Measurements from ENCODE around the gene ADAM12.
"Not testable (repeated sequence)": the region's sequence is repeated elsewhere in the genome, so short reads cannot be mapped to it uniquely, and the experiment has no call there.

Gene ADAM12

GRCh38 chr10:126058507-126058906, 329.8 kb downstream of the ADAM12 start:
- Histone ChIP-seq H3K9me3 (ENCODE audit: control insufficient read depth, insufficient read depth, low read length) (no peaks in the 10 kb centered on the region), H3K4me1 (ENCODE audit: control insufficient read depth, insufficient read depth, low read length) (no peaks in the 10 kb centered on the region), H3K4me3 (ENCODE audit: low read depth, low read length) (no peak overlapping the region), H3K36me3 (ENCODE audit: control insufficient read depth, insufficient read depth, low read length) (no peaks in the 10 kb centered on the region), H3K9ac (ENCODE audit: low read depth, low read length) (no peak overlapping the region), H3K27me3 (ENCODE audit: control insufficient read depth, insufficient read depth, low read length) (no peaks in the 10 kb centered on the region)

- no peak overlapping the region for H3K9ac ChIP-seq (ENCODE audit: low read depth, low read length)
- no peaks in the 10 kb centered on the region for H3K4me1 ChIP-seq (ENCODE audit: control insufficient read depth, insufficient read depth, low read length)
- no peaks in the 10 kb centered on the region for H3K9me3 ChIP-seq (ENCODE audit: control insufficient read depth, insufficient read depth, low read length)
- no peaks in the 10 kb centered on the region for H3K27me3 ChIP-seq (ENCODE audit: control insufficient read depth, insufficient read depth, low read length)
- no peaks in the 10 kb centered on the region for H3K36me3 ChIP-seq (ENCODE audit: control insufficient read depth, insufficient read depth, low read length)
- no peak overlapping the region for H3K4me3 ChIP-seq (ENCODE audit: low read depth, low read length)
Measured at GRCh38 chr10:126058104-126058503, 330.2 kb downstream of the ADAM12 start.

GRCh38 chr10:126057494-126057893, 330.8 kb downstream of the ADAM12 start:
- Histone ChIP-seq H3K4me1 (ENCODE audit: control insufficient read depth, insufficient read depth, low read length) (no peaks in the 10 kb centered on the region), H3K9me3 (ENCODE audit: control insufficient read depth, insufficient read depth, low read length) (no peaks in the 10 kb centered on the region), H3K9ac (ENCODE audit: low read depth, low read length) (no peak overlapping the region), H3K4me3 (ENCODE audit: low read depth, low read length) (no peak overlapping the region), H3K27me3 (ENCODE audit: control insufficient read depth, insufficient read depth, low read length) (no peaks in the 10 kb centered on the region), H3K36me3 (ENCODE audit: control insufficient read depth, insufficient read depth, low read length) (no peaks in the 10 kb centered on the region)

GRCh38 chr10:126054191-126054590, 334.1 kb downstream of the ADAM12 start:
- no peak overlapping the region for H3K9ac ChIP-seq (ENCODE audit: low read depth, low read length)
- no peaks in the 10 kb centered on the region for H3K4me1 ChIP-seq (ENCODE audit: control insufficient read depth, insufficient read depth, low read length)
- H3K27me3 ChIP-seq (ENCODE audit: control insufficient read depth, insufficient read depth, low read length): no peaks in the 10 kb centered on the region
- no peaks in the 10 kb centered on the region for H3K9me3 ChIP-seq (ENCODE audit: control insufficient read depth, insufficient read depth, low read length)
- no peak overlapping the region for H3K4me3 ChIP-seq (ENCODE audit: low read depth, low read length)
- H3K36me3 ChIP-seq (ENCODE audit: control insufficient read depth, insufficient read depth, low read length): no peaks in the 10 kb centered on the region

- Histone ChIP-seq H3K9me3 (ENCODE audit: control insufficient read depth, insufficient read depth, low read length) (no peaks in the 10 kb centered on the region), H3K27me3 (ENCODE audit: control insufficient read depth, insufficient read depth, low read length) (no peaks in the 10 kb centered on the region), H3K4me1 (ENCODE audit: control insufficient read depth, insufficient read depth, low read length) (no peaks in the 10 kb centered on the region), H3K9ac (ENCODE audit: low read depth, low read length) (no peak overlapping the region), H3K4me3 (ENCODE audit: low read depth, low read length) (no peak overlapping the region), H3K36me3 (ENCODE audit: control insufficient read depth, insufficient read depth, low read length) (no peaks in the 10 kb centered on the region)
Measured at GRCh38 chr10:126052171-126052570, 336.1 kb downstream of the ADAM12 start.

- Histone ChIP-seq H3K36me3 (ENCODE audit: control insufficient read depth, insufficient read depth, low read length) (no peaks in the 10 kb centered on the region), H3K4me1 (ENCODE audit: control insufficient read depth, insufficient read depth, low read length) (no peaks in the 10 kb centered on the region), H3K27me3 (ENCODE audit: control insufficient read depth, insufficient read depth, low read length) (no peaks in the 10 kb centered on the region), H3K9me3 (ENCODE audit: control insufficient read depth, insufficient read depth, low read length) (no peaks in the 10 kb centered on the region), H3K4me3 (ENCODE audit: low read depth, low read length) (no peak overlapping the region), H3K9ac (ENCODE audit: low read depth, low read length) (no peak overlapping the region)
Measured at GRCh38 chr10:126049759-126050700, 338.2 kb downstream of the ADAM12 start.

- H3K36me3 ChIP-seq (ENCODE audit: control insufficient read depth, insufficient read depth, low read length); H3K4me3 ChIP-seq (ENCODE audit: low read depth, low read length); H3K4me1 ChIP-seq (ENCODE audit: control insufficient read depth, insufficient read depth, low read length); H3K27me3 ChIP-seq (ENCODE audit: control insufficient read depth, insufficient read depth, low read length); H3K9ac ChIP-seq (ENCODE audit: low read depth, low read length); H3K9me3 ChIP-seq (ENCODE audit: control insufficient read depth, insufficient read depth, low read length): not testable (repeated sequence)
Measured at GRCh38 chr10:126047749-126048148, 340.5 kb downstream of the ADAM12 start.

- no peaks in the 10 kb centered on the region for H3K36me3 ChIP-seq (ENCODE audit: control insufficient read depth, insufficient read depth, low read length)
- no peak overlapping the region for H3K4me3 ChIP-seq (ENCODE audit: low read depth, low read length)
- no peaks in the 10 kb centered on the region for H3K9me3 ChIP-seq (ENCODE audit: control insufficient read depth, insufficient read depth, low read length)
- no peak overlapping the region for H3K9ac ChIP-seq (ENCODE audit: low read depth, low read length)
- H3K27me3 ChIP-seq (ENCODE audit: control insufficient read depth, insufficient read depth, low read length): no peaks in the 10 kb centered on the region
- H3K4me1 ChIP-seq (ENCODE audit: control insufficient read depth, insufficient read depth, low read length): no peaks in the 10 kb centered on the region
Measured at GRCh38 chr10:126046831-126047230, 341.4 kb downstream of the ADAM12 start.

- no peaks in the 10 kb centered on the region for H3K27me3 ChIP-seq (ENCODE audit: control insufficient read depth, insufficient read depth, low read length)
- H3K36me3 ChIP-seq (ENCODE audit: control insufficient read depth, insufficient read depth, low read length): no peaks in the 10 kb centered on the region
- no peaks in the 10 kb centered on the region for H3K9me3 ChIP-seq (ENCODE audit: control insufficient read depth, insufficient read depth, low read length)
- H3K4me3 ChIP-seq (ENCODE audit: low read depth, low read length): no peak overlapping the region
- no peak overlapping the region for H3K9ac ChIP-seq (ENCODE audit: low read depth, low read length)
- H3K4me1 ChIP-seq (ENCODE audit: control insufficient read depth, insufficient read depth, low read length): no peaks in the 10 kb centered on the region
Measured at GRCh38 chr10:126045861-126046260, 342.4 kb downstream of the ADAM12 start.

GRCh38 chr10:126043389-126043788, 344.9 kb downstream of the ADAM12 start:
- H3K36me3 ChIP-seq (ENCODE audit: control insufficient read depth, insufficient read depth, low read length): no peaks in the 10 kb centered on the region
- no peaks in the 10 kb centered on the region for H3K27me3 ChIP-seq (ENCODE audit: control insufficient read depth, insufficient read depth, low read length)
- H3K4me1 ChIP-seq (ENCODE audit: control insufficient read depth, insufficient read depth, low read length): no peaks in the 10 kb centered on the region
- no peaks in the 10 kb centered on the region for H3K9me3 ChIP-seq (ENCODE audit: control insufficient read depth, insufficient read depth, low read length)
- no peak overlapping the region for H3K4me3 ChIP-seq (ENCODE audit: low read depth, low read length)
- H3K9ac ChIP-seq (ENCODE audit: low read depth, low read length): no peak overlapping the region

GRCh38 chr10:126042906-126043305, 345.4 kb downstream of the ADAM12 start:
- Histone ChIP-seq H3K27me3 (ENCODE audit: control insufficient read depth, insufficient read depth, low read length) (no peaks in the 10 kb centered on the region), H3K36me3 (ENCODE audit: control insufficient read depth, insufficient read depth, low read length) (no peaks in the 10 kb centered on the region), H3K9ac (ENCODE audit: low read depth, low read length) (no peak overlapping the region), H3K4me1 (ENCODE audit: control insufficient read depth, insufficient read depth, low read length) (no peaks in the 10 kb centered on the region), H3K4me3 (ENCODE audit: low read depth, low read length) (no peak overlapping the region), H3K9me3 (ENCODE audit: control insufficient read depth, insufficient read depth, low read length) (no peaks in the 10 kb centered on the region)

- no peak overlapping the region for H3K9ac ChIP-seq (ENCODE audit: low read depth, low read length)
- H3K36me3 ChIP-seq (ENCODE audit: control insufficient read depth, insufficient read depth, low read length): no peaks in the 10 kb centered on the region
- no peak overlapping the region for H3K4me3 ChIP-seq (ENCODE audit: low read depth, low read length)
- no peaks in the 10 kb centered on the region for H3K9me3 ChIP-seq (ENCODE audit: control insufficient read depth, insufficient read depth, low read length)
- no peaks in the 10 kb centered on the region for H3K27me3 ChIP-seq (ENCODE audit: control insufficient read depth, insufficient read depth, low read length)
- no peaks in the 10 kb centered on the region for H3K4me1 ChIP-seq (ENCODE audit: control insufficient read depth, insufficient read depth, low read length)
Measured at GRCh38 chr10:126042354-126042753, 345.9 kb downstream of the ADAM12 start.

Data from iPS-15b (cell line).